Aorta (tissue), 5 donors: Measurements from ENCODE around the gene AFG1L. TPM values are rescaled to one million over a fixed set of nuclear protein-coding genes. Genes with fewer than 3 reads are reported as not detected.
A peak's percentile ranks its signal among the peaks of the same experiment; 100 is the strongest.

Source experiments
- ATAC-seq: fragments of 200-7000 bp; cut with Tn5 transposase; one replicate; pipeline ENCODE4 v1.9.1; 2022; ENCODE audit warnings: moderate library complexity; ENCODE audit not compliant: low FRiP score
- DNase-seq, 2 donors: peaks; one replicate each; pipeline ENCODE4 v3.0.0-alpha.2; 2020
- H3K27ac ChIP-seq, 2 donors: one replicate each; pipeline ENCODE4 v1.5.1; 2013; ENCODE audit warnings: low read length in 2 of 2, mild to moderate bottlenecking in 2 of 2, moderate library complexity in 2 of 2, control low read depth in 1 of 2, inconsistent platforms in 1 of 2, low read depth in 1 of 2
- H3K27me3 ChIP-seq, 2 donors: one replicate each; pipeline ENCODE4 v1.6.1; 2013; ENCODE audit warnings: control low read depth in 1 of 2, low read length in 1 of 2, mild to moderate bottlenecking in 1 of 2, moderate library complexity in 1 of 2; ENCODE audit not compliant: insufficient read depth in 2 of 2, control insufficient read depth in 1 of 2
- H3K36me3 ChIP-seq, 2 donors: one replicate each; pipeline ENCODE4 v1.6.1; 2013; ENCODE audit warnings: control low read depth in 1 of 2, low read length in 1 of 2, mild to moderate bottlenecking in 1 of 2; ENCODE audit not compliant: insufficient read depth in 2 of 2, control insufficient read depth in 1 of 2
- H3K4me1 ChIP-seq, 2 donors: one replicate each; pipeline ENCODE4 v1.6.1; 2013; ENCODE audit warnings: low read length in 2 of 2, control low read depth in 1 of 2, mild to moderate bottlenecking in 1 of 2, moderate library complexity in 1 of 2; ENCODE audit not compliant: insufficient read depth in 2 of 2, control insufficient read depth in 1 of 2
- H3K4me3 ChIP-seq, 2 donors: one replicate each; pipeline ENCODE4 v1.5.1; 2013; ENCODE audit warnings: low read length in 2 of 2, control low read depth in 1 of 2, mild to moderate bottlenecking in 1 of 2
- H3K9me3 ChIP-seq: one replicate; pipeline ENCODE4 v1.6.1; 2013; ENCODE audit warnings: mild to moderate bottlenecking, low read length; ENCODE audit not compliant: control insufficient read depth
- WGBS, 2 donors: extraction: QIAGEN DNeasy Blood & Tissue Kit; methylation state at CpG; one replicate each; pipeline ENCODE4 v1.1.7; 2013; 5-methylcytosine and 5-hydroxymethylcytosine counted together
- intact Hi-C, 2 donors: fragments of 100-400 bp; cut with DNase I; formaldehyde crosslinking; loops; one replicate each; pipeline versions ENCODE4 v1.14.2 to v1.15.0; 2022
- polyA plus RNA-seq, 2 donors: library from polyadenylated mRNA; stranded (reverse); fragments of 200-250 nt; gene quantifications; one replicate each; pipeline ENCODE4 v1.2.3, GENCODE V29; 2013
- total RNA-seq, 2 donors: library from RNA; stranded (reverse); fragmentation: NEBNext Ultra II Directional; extraction: Animal tissue kit (Norgen Biotek cat#: 25700); gene quantifications; one replicate each; pipeline ENCODE4 v1.2.1, GENCODE V29; 2021
- donor health status: healthy with polysubstance abuse.
- donor health status: Bipolar disorder and iron deficiency.
- donor health status: DM: no; HTN: no; CAD: no.
- donor health status: DM: no; HTN: no; CAD: no.
- donor health status: DM: yes; HTN: yes; CAD: no.

AFG1L gene
- total and polyA plus RNA-seq, 4 donors: 0.95 to 9.8 (median 5.4) TPM

DNA sequence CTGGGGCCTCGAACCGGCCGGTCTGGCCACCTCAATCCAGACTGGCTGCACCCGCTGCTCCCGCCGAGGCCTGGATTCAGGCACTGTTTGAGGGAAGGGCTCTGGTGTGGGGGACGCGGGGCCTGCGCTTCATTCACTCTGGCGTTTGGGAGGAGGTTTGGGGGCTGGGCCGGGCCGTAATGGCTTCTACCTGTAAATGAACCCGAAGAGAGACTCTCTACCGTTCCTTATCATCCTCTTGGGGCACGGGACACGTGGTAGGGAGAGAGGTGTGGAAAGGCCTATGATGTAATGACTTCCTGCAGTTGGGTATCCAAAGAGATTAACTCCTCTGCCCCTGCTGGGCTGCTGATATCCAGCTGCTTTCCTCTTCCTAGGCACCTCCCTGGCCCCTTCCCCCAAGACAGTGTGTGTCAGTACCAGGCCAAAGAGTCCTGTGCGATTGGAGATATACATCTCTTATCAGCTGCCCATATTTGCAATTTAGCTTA, 267.7 kb downstream of the AFG1L start:
- peak; percentile 62 to 79 for DNase-seq
- Histone ChIP-seq H3K36me3 (peaks cover 0 to 1% of the 10 kb centered on the region in 2 donors), H3K27ac (peak overlapping the region; percentile 33 to 88), H3K9me3 (no peaks in the 10 kb centered on the region), H3K4me1 (peaks cover 0 to 11% of the 10 kb centered on the region in 2 donors), H3K27me3 (no peaks in the 10 kb centered on the region), H3K4me3 (peak overlapping the region; percentile 71 to 81)
- 5% methylated on average over 17 of the region's 17 CpGs for WGBS, 2 donors
- intact Hi-C loops: loop anchor here (2.0 to 5.0 kb wide), 3 partner anchors 90 to 315 kb away; no protein-coding TSS in a partner anchor
- ATAC-seq: no peak

DNA sequence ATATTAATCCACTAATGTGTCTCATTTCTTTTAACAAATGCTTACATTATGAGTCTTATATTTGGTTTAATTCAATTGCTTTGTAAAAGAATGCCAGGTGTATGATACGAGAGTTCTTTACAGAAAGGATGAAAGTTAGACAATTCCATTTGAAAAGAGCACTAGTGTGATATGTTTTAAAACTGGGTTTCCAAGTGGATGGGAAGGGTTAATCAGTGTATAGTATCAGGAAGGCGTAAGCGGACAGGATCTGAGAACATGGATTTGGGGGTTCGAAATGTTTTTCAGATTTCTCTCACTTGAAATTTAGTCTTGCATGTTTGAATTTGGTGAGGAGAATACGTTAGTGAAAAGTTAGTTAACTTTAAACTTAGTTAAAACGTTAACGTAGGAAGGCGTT, 268.4 kb downstream of the AFG1L start:
- no peaks in the 10 kb centered on the region for H3K27me3 ChIP-seq
- 66 to 67% methylated on average over 8 of the region's 8 CpGs for WGBS, 2 donors
- intact Hi-C loops: loop anchor here (2.0 to 5.0 kb wide), 3 partner anchors 90 to 314 kb away; no protein-coding TSS in a partner anchor
- no peak overlapping the region for H3K27ac ChIP-seq
- no peak for DNase-seq
- peaks cover 0 to 11% of the 10 kb centered on the region in 2 donors for H3K4me1 ChIP-seq
- no peak for ATAC-seq
- H3K4me3 ChIP-seq: peak overlapping the region; percentile 71 to 81
- peaks cover 0 to 3% of the 10 kb centered on the region in 2 donors for H3K36me3 ChIP-seq
- no peaks in the 10 kb centered on the region for H3K9me3 ChIP-seq

DNA sequence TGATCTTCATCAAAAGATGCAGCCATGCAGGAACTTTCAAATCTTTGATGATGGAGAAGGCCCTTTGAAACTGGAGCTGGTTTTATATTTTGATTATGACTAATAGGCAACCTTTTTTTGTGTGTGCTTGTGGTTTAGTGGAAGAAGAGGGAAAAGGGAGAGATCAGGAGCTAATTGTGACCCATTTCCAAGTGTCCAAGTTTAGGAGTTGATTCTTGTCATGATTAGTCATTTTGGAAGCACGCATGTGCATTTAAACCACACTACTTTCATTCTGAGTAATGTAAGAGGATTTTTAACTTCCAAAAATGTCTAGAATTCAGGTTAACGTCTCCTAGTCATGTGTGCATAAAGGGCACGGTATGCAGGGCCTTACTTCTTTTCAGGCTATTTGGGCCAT, 269.3 kb downstream of the AFG1L start:
- Histone ChIP-seq H3K4me1 (peaks cover 0 to 11% of the 10 kb centered on the region in 2 donors), H3K36me3 (peaks cover 0 to 3% of the 10 kb centered on the region in 2 donors), H3K9me3 (no peaks in the 10 kb centered on the region), H3K4me3 (peak overlapping the region in 1 of 2 donors; percentile 13), H3K27me3 (no peaks in the 10 kb centered on the region), H3K27ac (no peak overlapping the region)
- ATAC-seq: no peak
- 0 to 1% methylated on average over 3 of the region's 3 CpGs for WGBS, 2 donors
- intact Hi-C loops: loop anchor here in 1 of 2 donors (5.0 kb wide), 2 partner anchors 178 to 313 kb away; no protein-coding TSS in a partner anchor
- no peak for DNase-seq

DNA sequence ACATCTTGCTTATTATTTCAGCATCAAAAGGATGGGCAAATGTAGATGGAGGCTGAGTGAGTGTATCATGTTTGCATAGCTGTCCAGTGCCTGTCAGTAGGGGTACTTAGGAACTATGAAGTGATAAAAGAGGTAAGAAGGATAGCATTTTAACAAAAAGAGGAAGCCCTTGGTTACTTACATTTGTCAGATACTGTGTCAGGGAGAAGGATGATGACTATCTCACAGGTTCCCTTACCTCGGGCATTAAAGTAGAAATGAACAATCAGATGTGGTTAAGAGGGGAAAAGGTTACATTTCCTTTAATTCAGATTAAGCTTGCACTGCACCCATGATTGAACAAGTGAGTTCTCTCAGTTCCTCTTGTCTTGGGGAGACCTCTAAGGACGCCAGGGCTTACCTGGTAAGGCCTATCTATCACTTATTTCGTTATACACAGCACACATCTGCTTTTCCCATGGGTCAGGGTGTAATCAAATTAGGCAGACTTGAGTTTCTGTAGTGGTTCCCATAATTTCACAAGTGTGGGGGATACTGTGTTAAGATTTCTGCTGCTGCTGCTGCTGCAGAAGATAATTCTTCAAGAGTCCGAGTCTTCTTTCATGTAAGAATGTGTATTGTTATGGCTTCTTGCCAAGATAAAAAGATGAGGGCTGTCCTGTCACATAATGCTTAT, 270.4 kb downstream of the AFG1L start:
- Histone ChIP-seq H3K36me3 (peaks cover 0 to 3% of the 10 kb centered on the region in 2 donors), H3K4me3 (peak overlapping the region; percentile 16 to 30), H3K4me1 (peaks cover 0 to 11% of the 10 kb centered on the region in 2 donors), H3K27ac (peak overlapping the region; percentile 78 to 82), H3K9me3 (no peaks in the 10 kb centered on the region), H3K27me3 (no peaks in the 10 kb centered on the region)
- 52 to 54% methylated on average over 4 of the region's 4 CpGs for WGBS, 2 donors
- no peak for DNase-seq
- ATAC-seq: no peak
- intact Hi-C loops: no loop called here

DNA sequence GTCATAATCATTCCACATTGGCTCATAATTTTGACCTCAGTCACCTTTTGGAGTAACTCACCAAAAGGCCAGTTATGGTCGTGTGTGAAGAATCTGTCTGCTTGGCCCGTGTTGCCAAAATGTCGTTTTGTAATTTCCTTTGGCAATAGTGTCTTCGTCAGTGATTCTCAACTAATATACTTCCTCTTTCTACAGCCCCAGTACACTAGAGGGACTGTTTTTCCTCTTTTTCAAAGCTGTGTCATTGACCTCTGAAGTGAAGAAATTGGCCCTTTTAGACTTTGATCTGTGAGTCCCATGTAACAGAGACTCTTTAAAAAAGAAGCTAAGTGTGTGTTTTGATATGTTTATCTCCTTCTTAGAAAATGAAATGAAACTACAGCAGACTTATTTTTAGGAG, 271.0 kb downstream of the AFG1L start:
- Histone ChIP-seq H3K27me3 (no peaks in the 10 kb centered on the region), H3K36me3 (peaks cover 0 to 3% of the 10 kb centered on the region in 2 donors), H3K9me3 (no peaks in the 10 kb centered on the region), H3K27ac (peak overlapping the region in 1 of 2 donors; percentile 29), H3K4me3 (no peak overlapping the region), H3K4me1 (peaks cover 0 to 12% of the 10 kb centered on the region in 2 donors)
- DNase-seq (peak in 1 of 2 donors; percentile 63), ATAC-seq (peak; percentile 66)
- 0 to 1% methylated on average over 4 of the region's 4 CpGs for WGBS, 2 donors
- intact Hi-C loops: no loop called here

DNA sequence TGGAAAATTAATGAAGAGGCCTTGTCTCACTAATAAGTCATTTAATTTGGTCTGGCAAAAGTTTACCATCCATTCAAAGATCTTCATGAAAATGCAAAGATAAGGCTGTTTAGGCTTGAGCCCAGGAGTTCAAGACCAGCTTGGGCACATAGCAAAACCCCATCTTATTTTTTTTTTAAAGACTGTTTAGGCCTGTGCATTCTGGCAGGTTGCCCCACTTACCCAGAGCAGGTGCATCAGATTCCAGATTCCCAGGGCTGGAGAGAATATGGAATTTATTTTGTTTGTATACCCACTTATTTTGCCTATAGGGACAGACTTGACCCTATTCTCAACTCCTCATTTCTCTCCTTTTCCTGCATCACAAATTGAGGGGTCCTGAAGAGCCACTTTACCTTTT, 271.6 kb downstream of the AFG1L start:
- Histone ChIP-seq H3K4me1 (peaks cover 0 to 14% of the 10 kb centered on the region in 2 donors), H3K36me3 (peaks cover 0 to 3% of the 10 kb centered on the region in 2 donors), H3K27ac (peak overlapping the region in 1 of 2 donors; percentile 29), H3K4me3 (no peak overlapping the region), H3K27me3 (no peaks in the 10 kb centered on the region), H3K9me3 (no peaks in the 10 kb centered on the region)
- no peak for ATAC-seq
- intact Hi-C loops: no loop called here
- no peak for DNase-seq

DNA sequence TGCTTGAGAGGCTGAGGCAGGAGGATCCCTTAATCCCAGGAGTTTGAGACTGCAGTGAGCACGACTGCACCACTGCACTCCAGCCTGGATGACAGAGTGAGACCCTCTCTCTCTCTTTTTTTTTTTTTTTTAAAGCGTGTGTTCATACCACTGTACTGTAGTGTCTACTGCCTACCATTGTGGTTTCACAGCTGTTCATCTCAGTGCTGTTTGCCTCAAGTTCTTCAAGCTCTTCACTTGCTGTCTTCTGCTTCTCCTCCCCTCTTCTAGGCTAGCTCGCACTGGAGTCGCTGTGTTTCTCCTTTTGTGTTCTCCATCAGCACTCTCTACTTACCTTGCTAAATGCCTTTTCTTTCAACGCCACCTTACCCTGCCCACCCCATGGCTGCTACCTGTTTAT, 273.2 kb downstream of the AFG1L start:
- Histone ChIP-seq H3K36me3 (peaks cover 0 to 3% of the 10 kb centered on the region in 2 donors), H3K4me1 (peaks cover 0 to 19% of the 10 kb centered on the region in 2 donors), H3K27ac (no peak overlapping the region), H3K27me3 (no peaks in the 10 kb centered on the region), H3K4me3 (no peak overlapping the region), H3K9me3 (no peaks in the 10 kb centered on the region)
- no peak for DNase-seq
- intact Hi-C loops: no loop called here
- no peak for ATAC-seq
- 92 to 93% methylated on average over 5 of the region's 5 CpGs for WGBS, 2 donors

DNA sequence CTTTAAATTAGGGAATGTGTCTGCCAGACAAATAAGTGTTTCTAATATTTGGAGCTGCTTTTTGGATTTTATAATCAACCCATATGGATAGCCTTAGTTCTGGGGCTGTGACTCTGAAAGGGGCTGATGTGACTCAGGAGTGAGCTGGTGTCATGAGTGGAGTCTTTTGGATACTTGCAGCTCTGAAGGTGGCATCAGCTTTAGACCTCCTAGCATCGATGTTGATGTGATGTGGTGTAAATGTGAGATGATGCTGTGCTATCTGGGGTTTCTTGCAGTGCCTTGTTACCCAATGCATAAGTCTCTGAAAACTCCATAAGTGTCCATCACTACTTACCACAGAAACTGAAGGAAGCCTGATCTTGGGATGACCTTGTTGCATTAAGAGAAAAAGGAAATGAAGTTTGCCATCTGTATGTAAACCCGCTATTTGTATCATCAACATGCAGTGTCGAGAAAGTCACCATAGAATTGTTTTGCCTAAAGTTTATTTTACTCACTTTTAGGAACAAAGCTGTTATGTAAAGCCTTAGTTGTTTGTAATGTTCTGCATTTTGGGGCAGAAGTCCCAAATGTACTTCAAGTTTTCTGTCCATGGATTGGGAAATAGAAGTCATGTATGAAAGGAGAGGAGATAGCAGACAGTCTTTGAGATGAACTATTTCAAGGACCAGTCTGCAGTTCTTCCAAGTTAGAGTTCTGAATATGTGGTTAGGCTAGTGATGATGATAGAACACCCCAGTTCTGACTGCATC, 273.9 kb downstream of the AFG1L start:
- DNase-seq (no peak), ATAC-seq (no peak)
- intact Hi-C loops: no loop called here
- WGBS, 2 donors: 86 to 93% methylated on average over 3 of the region's 3 CpGs
- no peak overlapping the region for H3K4me3 ChIP-seq
- H3K27me3 ChIP-seq: no peaks in the 10 kb centered on the region
- H3K27ac ChIP-seq: no peak overlapping the region
- H3K36me3 ChIP-seq: peaks cover 0 to 3% of the 10 kb centered on the region in 2 donors
- peaks cover 2 to 19% of the 10 kb centered on the region in 2 donors for H3K4me1 ChIP-seq
- H3K9me3 ChIP-seq: no peaks in the 10 kb centered on the region
